ENCODE data around the gene OR6J1.
"Not testable (repeated sequence)": the region's sequence is repeated elsewhere in the genome, so short reads cannot be mapped to it uniquely, and the experiment has no call there.

The OR6J1 gene

GRCh38 chr14:22644305-22644635 lies at the start of gene OR6J1:
OR6J1 (minus strand) TSS chr14:22644352; CDS start chr14:22634811, 9,541 bp downstream.
- FAIRE-seq (no peak), DNase-seq (ENCODE audit: extremely low spot score, insufficient read length, low read depth) (no peak)

- no peak for DNase-seq (ENCODE audit: extremely low spot score, insufficient read length, low read depth)
- FAIRE-seq = no peak
Observed at GRCh38 chr14:22692194-22692593, 48.0 kb upstream of the OR6J1 start.

- FAIRE-seq (no peak), DNase-seq (ENCODE audit: extremely low spot score, insufficient read length, low read depth) (no peak)
Observed at GRCh38 chr14:22691171-22691570, 47.0 kb upstream of the OR6J1 start.

DNA sequence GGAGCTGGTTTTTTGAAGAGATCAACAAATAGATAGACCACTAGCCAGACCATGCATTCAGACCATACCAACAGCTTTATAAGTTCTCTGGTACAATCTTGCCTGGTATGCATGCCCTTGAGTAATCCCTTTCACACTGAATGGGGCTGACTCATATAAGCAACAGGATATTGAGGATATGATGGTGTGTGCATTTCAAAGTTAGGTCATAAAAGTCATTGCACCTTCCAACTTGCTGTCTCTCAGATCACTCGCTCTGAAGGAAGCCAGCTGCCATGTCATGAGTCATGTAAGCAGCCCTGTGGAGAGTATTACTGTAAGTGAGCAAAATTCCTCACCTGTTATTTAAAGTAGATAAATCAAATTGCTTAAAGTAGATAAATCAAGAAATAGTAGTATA lies 45.0 kb upstream of the OR6J1 start:
- DNase-seq (ENCODE audit: extremely low spot score, insufficient read length, low read depth) (no peak), FAIRE-seq (no peak)

- not testable (repeated sequence) for FAIRE-seq; DNase-seq (ENCODE audit: extremely low spot score, insufficient read length, low read depth)
Observed at GRCh38 chr14:22687969-22688368, 43.8 kb upstream of the OR6J1 start.

- DNase-seq (ENCODE audit: extremely low spot score, insufficient read length, low read depth); FAIRE-seq: not testable (repeated sequence)
Observed at GRCh38 chr14:22686176-22686611, 42.0 kb upstream of the OR6J1 start.

GRCh38 chr14:22685467-22685866 lies 41.3 kb upstream of the OR6J1 start:
- FAIRE-seq = no peak
- DNase-seq (ENCODE audit: extremely low spot score, insufficient read length, low read depth) = no peak

DNA sequence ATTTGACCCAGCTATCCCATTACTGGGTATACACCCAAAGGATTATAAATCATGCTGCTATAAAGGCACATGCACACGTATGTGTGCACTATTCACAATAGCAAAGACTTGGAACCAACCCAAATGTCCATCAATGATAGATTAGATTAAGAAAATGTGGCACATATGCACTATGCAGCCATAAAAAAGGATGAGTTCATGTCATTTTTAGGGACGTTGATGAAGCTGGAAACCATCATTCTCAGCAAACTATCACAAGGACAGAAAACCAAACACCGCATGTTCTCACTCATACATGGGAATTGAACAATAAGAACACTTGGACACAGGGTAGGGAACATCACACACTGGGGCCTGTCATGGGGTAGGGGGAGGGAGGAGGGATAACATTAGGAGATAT lies 39.3 kb upstream of the OR6J1 start:
- not testable (repeated sequence) for FAIRE-seq; DNase-seq (ENCODE audit: extremely low spot score, insufficient read length, low read depth)

DNA sequence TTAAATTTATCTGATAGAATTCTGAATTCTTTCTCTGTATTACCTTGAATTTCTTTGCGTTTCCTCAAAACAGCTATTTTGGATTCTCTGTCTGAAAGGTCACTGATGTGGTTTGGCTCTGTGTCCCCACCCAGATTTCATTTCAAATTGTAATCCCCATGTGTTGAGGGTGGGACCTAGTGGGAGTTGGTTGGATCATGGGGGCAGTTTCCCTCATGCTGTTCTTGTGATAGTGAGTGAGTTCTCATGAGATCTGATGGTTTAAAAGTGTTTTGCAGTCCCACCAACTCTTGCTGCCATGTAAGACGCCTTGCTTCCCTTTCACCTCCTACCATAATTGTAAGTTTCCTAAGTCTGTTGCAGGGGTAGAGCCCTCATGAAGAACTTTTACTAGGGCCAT lies 34.1 kb upstream of the OR6J1 start:
- FAIRE-seq (no peak), DNase-seq (ENCODE audit: extremely low spot score, insufficient read length, low read depth) (no peak)

DNA sequence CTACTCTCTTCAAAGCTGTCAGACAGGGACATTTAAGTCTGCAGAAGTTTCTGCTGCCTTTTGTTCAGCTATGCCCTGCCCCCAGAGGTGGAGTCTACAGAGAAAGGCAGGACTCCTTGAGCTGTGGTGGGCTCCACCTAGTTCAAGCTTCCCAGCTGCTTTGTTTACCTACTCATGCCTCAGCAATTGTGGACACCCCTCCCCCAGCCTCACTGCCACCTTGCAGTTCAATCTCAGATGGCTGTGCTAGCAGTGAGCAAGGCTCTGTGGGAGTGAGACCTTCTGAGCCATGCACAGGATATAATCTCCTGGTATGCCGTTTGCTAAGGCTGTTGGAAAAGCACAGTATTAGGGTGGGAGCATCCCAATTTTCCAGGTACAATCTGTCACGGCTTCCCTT lies 33.4 kb upstream of the OR6J1 start:
- FAIRE-seq; DNase-seq (ENCODE audit: extremely low spot score, insufficient read length, low read depth): not testable (repeated sequence)

DNA sequence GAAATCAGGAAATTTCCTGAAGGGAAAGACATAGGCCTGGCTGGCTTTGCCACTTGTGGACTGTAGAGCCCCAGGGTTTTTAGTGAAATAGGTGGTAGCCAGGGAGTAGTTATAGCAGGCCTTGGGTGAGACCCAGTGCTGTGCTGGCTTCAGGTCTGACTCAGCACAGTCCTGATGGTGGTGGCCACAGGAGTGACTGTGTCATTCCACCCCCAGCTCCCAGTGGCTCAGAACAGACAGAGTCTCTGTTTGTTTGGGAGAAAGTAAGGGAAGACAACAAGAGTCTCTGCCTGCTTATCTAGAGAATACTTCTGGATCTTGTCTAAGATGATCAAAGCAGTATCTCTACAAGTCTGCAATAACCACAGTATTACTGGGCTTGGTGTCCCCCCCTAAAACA lies 27.5 kb upstream of the OR6J1 start:
- DNase-seq (ENCODE audit: extremely low spot score, insufficient read length, low read depth) (no peak), FAIRE-seq (no peak)

DNA sequence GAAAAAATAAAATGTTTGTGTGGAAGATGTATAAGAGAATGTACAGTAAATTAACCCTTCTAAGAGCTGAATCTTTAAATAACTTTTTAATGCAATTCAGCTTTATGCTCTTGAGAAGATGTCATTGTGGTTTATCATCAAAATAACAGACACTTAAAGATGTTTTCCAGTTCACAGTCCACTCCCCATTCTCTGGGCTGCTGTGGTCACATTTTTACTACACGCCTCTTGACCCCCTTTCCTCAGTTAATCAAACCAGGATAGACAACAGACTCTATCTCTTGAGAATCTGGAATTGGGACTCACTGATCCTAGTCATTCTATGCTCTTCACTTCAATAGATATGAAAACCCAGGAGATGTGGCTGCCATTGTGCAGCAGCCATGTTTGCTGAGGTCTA lies 24.7 kb upstream of the OR6J1 start:
- DNase-seq (ENCODE audit: extremely low spot score, insufficient read length, low read depth) = no peak
- FAIRE-seq = no peak

GRCh38 chr14:22668417-22668816 lies 24.3 kb upstream of the OR6J1 start:
- DNase-seq (ENCODE audit: extremely low spot score, insufficient read length, low read depth) = no peak
- peak; percentile 44 for FAIRE-seq

DNA sequence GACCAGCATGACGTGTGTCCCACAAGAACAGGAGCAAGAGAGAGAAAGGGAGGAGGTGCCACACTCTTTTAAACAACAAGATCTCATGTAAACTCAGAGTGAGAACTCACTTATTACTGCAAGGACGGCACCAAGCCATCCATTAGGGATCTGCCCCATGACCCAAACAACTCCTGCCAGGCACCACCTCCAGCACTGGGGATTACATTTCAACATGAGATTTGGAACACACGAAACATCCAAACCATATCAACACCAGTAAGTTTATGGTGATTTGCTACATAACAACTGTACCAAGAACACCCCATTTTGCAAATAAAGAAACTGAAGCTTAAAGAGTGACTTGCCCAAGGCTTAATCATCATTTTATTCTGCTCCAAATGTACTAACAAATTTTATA lies 23.7 kb upstream of the OR6J1 start:
- no peak for FAIRE-seq
- DNase-seq (ENCODE audit: extremely low spot score, insufficient read length, low read depth) = no peak

DNA sequence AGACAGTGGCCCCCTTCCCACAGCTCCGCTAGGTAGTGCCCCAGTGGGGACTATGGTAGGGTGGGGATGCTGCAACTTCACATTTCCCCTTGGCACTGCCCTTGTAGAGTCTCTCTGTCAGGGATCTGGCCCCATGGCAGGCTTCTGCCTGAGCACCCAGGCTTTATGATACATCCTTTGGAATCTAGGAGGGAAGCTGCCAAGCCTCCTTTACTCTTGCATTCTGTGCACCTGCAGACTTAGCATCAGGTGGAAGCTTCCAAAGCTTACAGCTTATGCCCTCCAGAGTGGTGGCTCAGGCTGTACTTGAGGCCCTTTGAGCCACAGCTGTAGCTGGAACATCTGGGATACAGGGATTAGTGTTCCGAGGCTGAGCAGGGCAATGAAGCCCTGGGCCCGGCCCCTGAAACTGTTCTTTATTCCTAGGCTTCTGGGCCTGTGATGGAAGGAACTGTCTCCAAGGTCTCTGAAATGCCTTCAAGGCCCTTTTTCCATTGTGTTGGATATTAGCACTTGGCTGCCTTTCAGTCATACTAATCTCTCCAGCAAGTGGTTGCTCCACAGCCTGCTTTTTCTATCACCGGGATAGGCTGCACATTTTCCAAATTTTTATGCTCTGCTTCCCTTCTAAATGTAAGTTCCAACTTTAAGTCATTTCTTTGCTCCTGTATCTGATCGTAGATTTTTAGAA lies 22.2 kb upstream of the OR6J1 start:
- FAIRE-seq (no peak), DNase-seq (ENCODE audit: extremely low spot score, insufficient read length, low read depth) (no peak)

DNA sequence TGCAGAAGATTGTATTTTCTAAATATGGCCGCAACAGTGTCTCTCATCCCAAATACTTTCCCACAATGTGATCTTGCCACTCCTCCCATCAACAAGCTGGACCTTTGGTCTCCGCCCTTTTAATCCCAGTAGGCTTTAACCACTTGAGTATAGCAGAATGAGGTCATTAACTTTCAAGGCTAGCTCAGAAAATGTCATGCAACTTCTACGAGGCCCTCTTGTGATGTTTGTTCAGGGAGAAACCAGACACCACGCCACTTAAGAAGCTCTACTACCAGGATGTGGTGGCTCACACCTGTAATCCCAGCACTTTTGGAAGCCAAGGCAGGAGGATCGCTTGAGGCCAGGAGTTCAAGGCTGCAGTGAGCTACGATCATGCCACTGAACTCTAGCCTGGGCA lies 20.1 kb upstream of the OR6J1 start:
- DNase-seq (ENCODE audit: extremely low spot score, insufficient read length, low read depth) = no peak
- FAIRE-seq = no peak

DNA sequence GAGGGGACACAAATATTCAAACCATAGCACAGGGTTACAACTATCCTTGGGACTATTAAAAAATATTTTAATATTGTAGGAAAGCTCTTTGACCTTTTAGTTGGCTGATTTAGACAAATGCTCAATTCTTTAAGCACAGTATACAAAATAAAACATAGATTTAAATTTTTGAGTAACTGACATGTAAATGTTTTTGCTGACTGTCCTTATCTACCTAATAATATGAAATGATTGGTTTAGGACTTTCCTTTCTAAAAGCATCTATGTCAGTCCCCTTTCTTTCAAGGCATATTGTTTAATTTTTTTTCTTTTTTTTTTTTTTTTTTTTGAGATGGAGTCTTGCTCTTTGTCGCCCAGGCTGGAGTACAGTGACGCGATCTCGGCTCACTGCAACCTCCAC lies 16.5 kb upstream of the OR6J1 start:
- FAIRE-seq (no peak), DNase-seq (ENCODE audit: extremely low spot score, insufficient read length, low read depth) (no peak)

DNA sequence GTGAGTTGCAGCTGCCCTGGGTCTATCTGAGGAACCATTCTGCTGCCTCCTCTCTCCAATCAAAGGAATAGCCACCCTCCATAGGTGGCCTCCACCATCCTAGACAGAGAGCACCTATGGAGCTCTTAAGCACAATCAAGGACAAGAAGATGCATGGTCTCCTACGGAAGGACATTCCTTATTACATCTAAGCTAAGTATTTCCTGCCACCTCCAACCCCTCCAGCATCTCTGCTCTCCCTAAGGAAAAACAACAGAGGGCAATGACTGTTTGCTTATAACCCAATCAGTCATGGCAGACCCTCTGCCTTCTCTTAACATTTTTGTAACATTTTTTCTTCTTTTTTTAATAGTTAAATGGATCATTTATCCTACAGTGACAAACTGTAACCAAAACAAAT lies 14.8 kb upstream of the OR6J1 start:
- no peak for FAIRE-seq
- no peak for DNase-seq (ENCODE audit: extremely low spot score, insufficient read length, low read depth)

DNA sequence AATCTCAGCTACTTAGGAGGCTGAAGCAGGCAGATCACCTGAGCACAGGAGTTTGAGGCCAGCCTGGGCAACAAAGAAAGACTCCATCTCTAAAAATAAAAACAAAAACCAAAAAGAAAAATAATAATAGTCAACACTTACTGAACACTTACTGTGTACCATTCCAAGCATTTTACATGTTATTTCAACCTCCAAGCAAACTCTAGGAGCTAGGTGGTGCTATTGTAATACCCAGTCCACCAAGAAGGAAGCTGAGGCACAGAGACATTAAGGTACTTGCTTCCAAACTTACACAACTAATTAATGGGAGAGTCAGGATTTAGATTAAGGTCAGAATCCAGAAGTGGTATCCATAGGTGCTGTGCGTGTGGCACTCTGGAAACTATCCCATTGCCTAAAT lies 13.7 kb upstream of the OR6J1 start:
- DNase-seq (ENCODE audit: extremely low spot score, insufficient read length, low read depth) (no peak), FAIRE-seq (peak; percentile 69)

DNA sequence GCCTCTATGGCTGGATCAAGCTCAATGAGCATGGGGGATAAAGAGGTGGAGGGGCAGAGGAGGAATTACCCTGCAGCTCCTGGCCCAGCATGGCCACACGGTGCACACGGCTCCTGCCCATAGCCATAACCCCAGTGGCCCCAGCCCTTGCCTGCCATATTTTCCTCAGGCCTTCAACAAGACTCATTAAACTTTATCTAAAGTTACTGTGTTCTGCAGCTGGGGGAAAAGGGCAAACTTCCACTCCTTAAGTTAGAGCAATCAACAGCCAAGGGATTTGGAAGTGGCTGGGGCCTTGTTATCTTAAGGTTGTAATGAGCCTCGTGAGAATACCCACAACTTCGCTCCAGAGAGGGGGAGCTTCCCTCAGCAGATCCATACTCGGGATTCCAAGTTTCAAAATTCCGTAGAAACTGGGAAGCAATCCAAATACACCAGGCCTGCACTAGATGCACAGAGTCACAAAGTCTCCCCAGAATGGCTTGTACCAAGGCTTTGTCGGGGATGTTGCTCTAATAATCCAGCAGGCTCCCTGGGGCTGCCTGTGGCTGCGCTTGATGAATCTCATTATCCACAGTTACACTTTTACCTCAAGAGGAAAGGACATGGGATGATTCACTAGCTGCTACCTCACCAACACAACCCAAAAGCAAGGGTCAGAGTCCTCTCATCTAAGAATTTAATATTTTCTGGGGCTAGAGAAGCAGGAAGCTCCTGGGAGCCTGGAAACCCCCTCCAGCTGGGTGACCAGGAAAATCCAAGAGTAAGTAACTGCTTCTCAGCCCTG lies 13.0 kb upstream of the OR6J1 start:
- DNase-seq (ENCODE audit: extremely low spot score, insufficient read length, low read depth) (no peak), FAIRE-seq (no peak)

DNA sequence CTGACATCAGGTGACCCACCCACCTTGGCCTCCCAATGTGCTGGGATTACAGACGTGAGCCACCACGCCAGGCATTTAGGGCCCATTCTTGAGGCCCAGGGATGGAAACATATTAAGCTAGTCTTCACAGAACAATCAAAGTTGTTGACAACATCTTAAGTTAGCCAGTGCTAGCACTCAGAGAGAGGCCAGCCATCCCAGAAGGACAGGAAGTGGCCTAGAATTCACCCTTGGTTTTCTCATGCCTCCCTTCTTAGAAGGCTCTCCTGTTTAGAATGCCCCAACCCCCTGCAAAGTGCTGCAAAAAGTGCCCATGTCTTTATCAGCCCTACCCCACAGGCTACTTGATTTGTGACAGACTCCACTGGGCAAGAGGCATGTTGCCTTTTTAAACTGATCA lies 12.1 kb upstream of the OR6J1 start:
- FAIRE-seq (no peak), DNase-seq (ENCODE audit: extremely low spot score, insufficient read length, low read depth) (no peak)
